Right kidney (tissue), 1 donor: ENCODE data around the gene VPS13A.
"Not testable (repeated sequence)": the region's sequence is repeated elsewhere in the genome, so short reads cannot be mapped to it uniquely, and the experiment has no call there.

Experiments
- DNase-seq: peaks from one replicate; pipeline ENCODE4 v3.0.0-alpha.2; 2016

Gene VPS13A

GRCh38 chr9:77424993-77425392 is 247.7 kb downstream of the VPS13A start:
- DNase-seq: no peak

- DNase-seq: no peak
Observed at GRCh38 chr9:77426712-77427111, 249.4 kb downstream of the VPS13A start.

GRCh38 chr9:77427256-77427927 is 250.1 kb downstream of the VPS13A start:
- DNase-seq: no peak

- no peak for DNase-seq
Observed at GRCh38 chr9:77429928-77430327, 252.6 kb downstream of the VPS13A start.

- DNase-seq: no peak
Observed at GRCh38 chr9:77432053-77432452, 254.7 kb downstream of the VPS13A start.

- DNase-seq: peak; percentile 49
Observed at GRCh38 chr9:77433675-77434445, 256.5 kb downstream of the VPS13A start.

- DNase-seq: no peak
Observed at GRCh38 chr9:77435277-77435676, 257.9 kb downstream of the VPS13A start.

- DNase-seq: no peak
Observed at GRCh38 chr9:77435688-77436087, 258.4 kb downstream of the VPS13A start.

- DNase-seq: no peak
Observed at GRCh38 chr9:77438653-77439052, 261.3 kb downstream of the VPS13A start.

- no peak for DNase-seq
Observed at GRCh38 chr9:77440057-77440456, 262.7 kb downstream of the VPS13A start.

GRCh38 chr9:77441124-77441523 is 263.8 kb downstream of the VPS13A start:
- DNase-seq: not testable (repeated sequence)

GRCh38 chr9:77442436-77442835 is 265.1 kb downstream of the VPS13A start:
- DNase-seq: no peak

GRCh38 chr9:77447646-77448045 is 270.3 kb downstream of the VPS13A start:
- no peak for DNase-seq

GRCh38 chr9:77449240-77450084 is 272.1 kb downstream of the VPS13A start:
- DNase-seq: no peak

GRCh38 chr9:77450085-77450475 is 272.7 kb downstream of the VPS13A start:
- DNase-seq: no peak

GRCh38 chr9:77451507-77451906 is 274.2 kb downstream of the VPS13A start:
- DNase-seq: no peak

GRCh38 chr9:77453825-77454647 is 276.7 kb downstream of the VPS13A start:
- DNase-seq: no peak

- DNase-seq: no peak
Observed at GRCh38 chr9:77454663-77455062, 277.3 kb downstream of the VPS13A start.

- no peak for DNase-seq
Observed at GRCh38 chr9:77455312-77455927, 278.1 kb downstream of the VPS13A start.

GRCh38 chr9:77456829-77457437 is 279.6 kb downstream of the VPS13A start:
- no peak for DNase-seq

GRCh38 chr9:77457916-77458592 is 280.7 kb downstream of the VPS13A start:
- peak; percentile 52 for DNase-seq
